Stimulated activated CD4-positive, alpha-beta T cell treated with anti-CD3 and anti-CD28 coated beads, TNF-alpha, amount 100 ng/mL, for 1 hour (primary cell): ENCODE measurements around the gene MEIKIN.
A peak's percentile ranks its signal among the peaks of the same experiment; 100 is the strongest.
"Not testable (repeated sequence)": the region's sequence is repeated elsewhere in the genome, so short reads cannot be mapped to it uniquely, and the experiment has no call there.

Source experiments
- DNase-seq, 3 donors: peaks; one replicate each; pipeline ENCODE4 v3.0.0-alpha.2; 2020; ENCODE audit warnings: low read depth in 3 of 3, low spot score in 1 of 3

MEIKIN gene

DNA sequence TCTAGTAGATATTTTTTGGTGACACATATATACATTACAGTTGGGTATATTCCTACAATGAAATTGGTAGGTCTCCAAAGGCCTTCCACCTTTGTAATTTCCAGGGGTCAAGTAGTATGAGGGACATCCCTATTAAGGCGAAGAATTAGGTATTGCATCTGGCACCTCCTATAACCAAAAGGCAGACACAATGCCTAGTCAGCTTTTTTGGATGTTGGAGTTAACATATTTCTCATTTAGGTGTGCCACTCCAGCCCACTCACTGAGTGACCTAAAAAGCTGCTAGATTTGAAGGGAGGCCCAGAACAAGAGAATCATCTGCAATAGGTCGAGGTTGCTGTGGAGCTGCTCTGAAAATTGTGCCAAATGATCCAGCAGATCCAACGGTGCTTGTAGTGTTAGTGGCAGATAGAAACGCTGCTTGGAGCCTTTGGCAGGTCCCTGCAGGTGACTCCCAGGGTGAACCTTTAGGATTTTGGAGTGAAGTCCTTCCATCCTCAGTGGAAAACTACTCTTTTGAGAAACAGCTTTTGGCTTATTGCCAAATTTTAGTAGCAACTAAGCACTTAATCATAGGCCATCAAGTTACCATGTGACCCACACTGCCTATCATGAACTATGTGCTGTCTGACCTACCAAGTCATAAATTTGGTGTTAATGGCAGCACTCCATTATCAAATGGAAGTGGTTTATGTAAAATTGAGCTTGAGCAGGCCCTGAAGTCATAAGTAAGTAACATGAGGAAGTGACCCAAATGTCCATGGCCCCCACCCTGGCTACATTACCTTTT is 132.9 kb downstream of the MEIKIN start:
- no peak for DNase-seq

DNA sequence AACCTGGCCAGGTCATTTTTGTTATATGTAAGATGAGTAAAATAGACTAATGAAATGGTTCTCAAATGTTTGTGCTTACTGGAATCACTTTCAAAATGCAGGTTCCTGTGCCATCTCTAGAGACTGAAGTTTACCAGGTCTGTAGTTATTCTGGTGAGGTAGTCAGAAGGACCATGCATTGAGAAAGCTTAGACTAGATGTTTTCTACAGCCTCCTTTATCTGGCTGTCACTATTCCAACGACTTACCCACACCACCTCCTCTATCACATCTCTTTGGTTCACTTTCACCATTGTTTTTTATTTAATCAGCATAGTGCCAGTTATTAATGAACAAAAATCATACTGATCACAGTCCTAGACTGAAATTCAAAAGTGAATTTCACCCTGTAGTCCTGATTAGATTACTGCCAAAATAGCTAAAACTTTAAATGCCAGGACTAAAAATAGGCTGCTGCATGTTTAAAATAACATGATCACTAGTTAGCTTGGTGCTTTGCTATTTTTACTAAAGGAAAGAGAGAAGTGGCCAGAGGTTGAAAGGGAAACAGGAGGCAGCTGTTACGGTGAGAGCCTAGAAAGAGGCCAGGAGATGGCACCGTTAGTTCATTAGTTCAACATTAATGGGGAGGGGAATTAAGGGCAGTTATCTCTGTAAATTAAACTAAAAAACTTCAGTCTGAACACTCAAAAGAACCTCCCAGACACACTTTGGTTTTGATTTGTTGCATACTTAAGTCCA is 134.8 kb downstream of the MEIKIN start:
- DNase-seq: no peak

DNA sequence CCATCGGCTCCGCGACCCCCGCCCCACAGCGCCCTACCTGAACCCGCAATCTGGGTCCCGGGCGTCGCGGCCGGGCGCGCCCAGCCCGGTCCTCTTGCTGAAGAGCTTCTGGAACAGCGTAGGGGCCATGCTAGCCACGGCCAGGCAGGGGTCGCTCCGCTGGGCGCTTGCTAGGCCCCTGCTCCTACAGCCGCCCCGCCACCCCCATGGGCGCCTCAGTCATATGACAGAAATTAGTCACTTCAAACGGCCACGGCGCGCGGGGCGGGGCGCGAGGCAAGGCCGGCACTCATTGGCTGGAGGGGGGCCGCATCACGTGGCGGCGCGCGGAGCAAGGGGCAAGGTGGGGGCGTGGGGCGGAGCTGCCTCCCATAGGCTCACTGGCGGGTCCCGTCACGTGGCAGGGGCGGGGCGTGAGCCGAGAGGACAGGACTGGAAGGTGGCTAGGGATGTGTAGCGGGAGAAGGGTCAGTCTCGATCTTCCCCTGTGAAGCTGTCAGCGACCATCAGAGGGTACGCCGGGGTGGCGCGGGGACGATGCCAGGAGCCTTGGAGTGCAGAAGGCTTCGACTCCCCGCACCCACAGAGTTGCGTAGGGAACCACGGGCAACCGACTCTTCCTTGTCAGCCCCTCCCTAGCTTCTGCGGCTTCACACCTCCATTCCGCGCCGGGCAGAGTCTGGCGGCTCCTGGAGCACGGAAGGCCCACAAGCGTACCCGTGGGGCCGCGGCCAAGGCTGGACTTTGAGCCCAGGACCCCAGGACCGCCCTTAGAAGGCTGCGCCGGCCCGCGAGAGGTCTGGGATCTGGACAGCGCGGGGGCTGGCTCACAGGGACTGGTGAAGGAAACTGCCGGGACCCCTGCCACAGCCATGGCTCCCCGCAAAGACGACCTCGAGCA is 148.4 kb downstream of the MEIKIN start, which contains the start of gene FNIP1:
Gene FNIP1 (minus strand): TSS at position 225 of the 901 bp plus-strand sequence. CDS start 96 bp downstream, at position 129.
- DNase-seq: peak; percentile 89 to 96 (median 94)

GRCh38 chr5:131795879-131796792 is 149.3 kb downstream of the MEIKIN start:
- peak in 1 of 3 donors; percentile 10 for DNase-seq

GRCh38 chr5:131795228-131795627 is 150.2 kb downstream of the MEIKIN start:
- no peak for DNase-seq

- DNase-seq: no peak
Observed at GRCh38 chr5:131794586-131794985, 150.9 kb downstream of the MEIKIN start.

DNA sequence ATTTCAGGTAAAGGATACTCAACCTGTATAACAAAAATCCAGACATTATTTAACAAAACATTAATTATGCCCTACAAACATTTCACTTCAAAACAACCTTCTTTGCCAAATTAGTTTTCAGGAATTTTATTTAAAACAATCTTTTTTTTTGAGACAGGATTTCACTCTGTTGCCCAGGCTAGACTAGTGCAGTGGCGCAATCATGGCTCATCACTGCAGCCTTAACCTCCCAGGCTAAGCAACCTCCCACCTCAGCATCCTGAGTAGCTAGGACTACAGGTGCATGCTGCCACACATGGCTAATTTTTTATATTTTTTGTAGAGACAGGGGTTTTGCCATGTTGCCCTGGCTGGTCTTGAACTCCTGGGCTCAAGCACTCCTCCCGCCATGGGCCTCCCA is 152.6 kb downstream of the MEIKIN start:
- DNase-seq: no peak

DNA sequence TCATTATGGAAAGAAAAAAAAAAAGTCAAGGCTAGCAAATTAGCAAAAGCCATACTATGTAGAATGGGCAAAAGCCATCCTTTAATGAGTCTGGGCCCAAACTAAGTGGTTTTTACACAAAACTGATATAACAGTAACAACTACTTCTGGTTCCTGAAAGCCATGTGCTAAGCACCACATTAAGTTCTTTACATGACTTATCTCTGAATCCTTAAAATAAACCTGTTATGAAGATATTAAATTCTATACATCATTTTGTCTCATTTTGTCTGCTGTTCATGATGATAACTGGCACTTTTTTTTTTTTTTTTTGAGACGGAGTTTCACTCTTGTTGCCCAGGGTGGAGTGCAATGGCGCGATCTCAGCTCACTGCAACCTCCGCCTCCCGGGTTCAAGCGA is 153.6 kb downstream of the MEIKIN start:
- no peak for DNase-seq

DNA sequence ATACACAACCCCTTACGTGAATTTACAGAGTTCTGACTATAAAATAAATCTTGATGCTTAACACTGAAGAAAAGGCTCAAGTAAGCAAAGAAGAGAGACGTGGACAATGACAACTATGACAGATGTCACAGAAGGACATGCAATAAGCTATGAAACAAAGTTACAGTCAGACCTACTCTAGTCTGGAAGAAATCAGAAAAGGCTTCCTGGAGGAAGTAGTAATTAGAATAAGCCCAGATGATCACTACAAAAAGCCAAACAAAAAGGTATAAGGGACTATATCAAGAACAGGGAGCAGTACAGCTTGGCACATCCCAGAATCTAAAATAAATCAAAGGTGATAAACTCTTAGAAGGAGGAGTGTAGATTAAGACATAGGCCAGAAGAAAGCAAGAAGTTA is 154.9 kb downstream of the MEIKIN start:
- no peak for DNase-seq

DNA sequence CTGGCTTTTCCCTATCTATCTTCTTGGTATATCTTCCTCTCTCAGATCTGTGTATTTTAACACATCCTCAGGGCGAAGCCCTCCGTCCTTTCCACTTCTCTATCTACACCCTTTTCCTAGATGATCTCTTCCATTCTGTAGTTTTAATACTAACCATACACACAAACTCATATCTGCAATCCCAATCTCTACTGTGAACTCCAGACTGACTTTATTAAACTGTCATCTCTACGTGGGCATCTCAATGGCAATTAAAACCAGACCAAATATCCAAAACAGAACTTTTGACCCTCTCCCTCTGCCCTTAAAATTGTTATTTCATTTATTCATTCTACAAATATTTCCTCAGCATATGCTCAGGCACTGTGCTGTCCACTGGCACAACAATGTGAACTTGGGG is 155.7 kb downstream of the MEIKIN start:
- no peak for DNase-seq

- no peak for DNase-seq
Observed at GRCh38 chr5:131787736-131788135, 157.7 kb downstream of the MEIKIN start.

DNA sequence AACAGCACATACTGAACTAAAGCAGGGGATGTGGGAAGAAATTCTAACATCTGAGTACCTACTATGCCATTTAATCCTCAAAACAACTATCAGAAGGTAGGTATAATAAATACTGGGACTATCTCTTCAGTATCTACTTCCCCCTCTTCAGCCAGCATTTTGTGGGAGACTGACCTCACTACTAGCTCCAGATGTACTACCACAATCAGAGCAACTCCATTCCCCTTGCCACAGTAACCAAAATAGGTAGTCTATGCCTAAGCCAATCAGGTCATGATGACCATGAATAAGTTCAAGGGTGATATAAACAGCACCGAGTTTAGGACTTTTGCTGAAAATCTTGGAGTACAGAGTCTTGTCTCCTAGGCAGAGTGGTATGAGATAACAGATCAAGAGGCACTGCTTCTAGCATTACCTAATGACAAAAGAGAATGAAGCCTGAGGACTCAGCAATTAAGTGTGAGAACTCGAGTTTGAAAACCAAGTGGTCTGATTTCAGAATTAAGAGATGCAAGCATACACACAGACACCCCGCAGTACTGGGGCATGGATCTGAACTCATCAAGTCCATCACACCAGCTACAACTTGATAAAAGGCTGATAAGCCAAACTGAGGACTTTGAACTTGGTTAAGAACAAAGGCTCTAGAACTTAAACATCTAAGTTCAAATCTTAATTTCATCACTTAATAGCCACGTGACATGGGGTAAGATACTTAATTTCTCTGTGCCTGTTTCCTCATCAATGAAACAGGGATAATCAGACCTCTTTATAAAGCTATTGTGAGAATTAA is 158.4 kb downstream of the MEIKIN start:
- DNase-seq: no peak

DNA sequence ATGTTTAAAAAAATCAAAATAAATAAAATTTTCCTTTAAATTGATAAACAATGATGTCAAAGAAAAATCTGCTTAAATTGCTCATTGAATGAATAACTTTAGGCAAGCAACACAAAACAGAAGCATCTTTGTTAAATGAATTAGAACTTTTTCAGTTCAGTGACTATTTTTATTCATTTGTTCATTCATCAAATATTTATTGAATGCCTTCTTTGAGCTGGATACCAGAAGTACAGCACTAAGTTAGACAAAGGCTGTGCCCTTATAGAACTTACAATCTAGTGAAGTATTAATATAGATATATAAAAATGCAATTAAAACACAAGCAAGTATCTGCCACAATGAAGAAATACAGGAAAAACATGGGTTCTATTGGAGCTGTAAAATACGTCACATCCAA is 159.4 kb downstream of the MEIKIN start:
- DNase-seq: no peak

- no peak for DNase-seq
Observed at GRCh38 chr5:131783874-131784273, 161.6 kb downstream of the MEIKIN start.

DNA sequence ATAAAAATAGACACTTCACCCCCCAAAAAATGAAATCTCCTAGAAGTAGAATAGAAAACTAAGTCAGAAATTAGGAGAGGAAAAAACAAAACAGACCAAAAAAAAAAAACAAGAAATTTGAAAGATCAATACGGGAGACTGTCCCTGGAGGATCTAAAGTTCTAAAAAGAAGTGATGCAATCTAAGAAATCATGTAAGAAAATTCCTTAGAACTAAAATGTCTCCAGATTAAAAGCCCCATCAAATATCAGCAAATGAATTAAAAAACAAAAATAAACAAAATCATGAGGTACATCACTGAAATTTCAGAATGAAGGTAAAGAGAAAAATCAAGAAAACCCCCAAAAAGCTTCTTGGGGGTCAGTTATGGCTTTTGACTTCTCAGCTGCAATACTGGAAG is 162.1 kb downstream of the MEIKIN start:
- no peak for DNase-seq

- no peak for DNase-seq
Observed at GRCh38 chr5:131782717-131783116, 162.7 kb downstream of the MEIKIN start.

GRCh38 chr5:131778141-131778540 is 167.3 kb downstream of the MEIKIN start:
- DNase-seq: not testable (repeated sequence)

GRCh38 chr5:131776450-131776849 is 169.0 kb downstream of the MEIKIN start:
- DNase-seq: no peak

- DNase-seq: no peak
Observed at GRCh38 chr5:131774652-131775367, 170.7 kb downstream of the MEIKIN start.
